NCI-H2107 (cell line): Measurements from ENCODE around the gene C17orf58.
"Not testable (repeated sequence)": the region's sequence is repeated elsewhere in the genome, so short reads cannot be mapped to it uniquely, and the experiment has no call there.

Experiments
- DNase-seq: peaks from one replicate; lab custom pipeline; 2025; lab: John Stamatoyannopoulos, UW

Gene C17orf58

DNA sequence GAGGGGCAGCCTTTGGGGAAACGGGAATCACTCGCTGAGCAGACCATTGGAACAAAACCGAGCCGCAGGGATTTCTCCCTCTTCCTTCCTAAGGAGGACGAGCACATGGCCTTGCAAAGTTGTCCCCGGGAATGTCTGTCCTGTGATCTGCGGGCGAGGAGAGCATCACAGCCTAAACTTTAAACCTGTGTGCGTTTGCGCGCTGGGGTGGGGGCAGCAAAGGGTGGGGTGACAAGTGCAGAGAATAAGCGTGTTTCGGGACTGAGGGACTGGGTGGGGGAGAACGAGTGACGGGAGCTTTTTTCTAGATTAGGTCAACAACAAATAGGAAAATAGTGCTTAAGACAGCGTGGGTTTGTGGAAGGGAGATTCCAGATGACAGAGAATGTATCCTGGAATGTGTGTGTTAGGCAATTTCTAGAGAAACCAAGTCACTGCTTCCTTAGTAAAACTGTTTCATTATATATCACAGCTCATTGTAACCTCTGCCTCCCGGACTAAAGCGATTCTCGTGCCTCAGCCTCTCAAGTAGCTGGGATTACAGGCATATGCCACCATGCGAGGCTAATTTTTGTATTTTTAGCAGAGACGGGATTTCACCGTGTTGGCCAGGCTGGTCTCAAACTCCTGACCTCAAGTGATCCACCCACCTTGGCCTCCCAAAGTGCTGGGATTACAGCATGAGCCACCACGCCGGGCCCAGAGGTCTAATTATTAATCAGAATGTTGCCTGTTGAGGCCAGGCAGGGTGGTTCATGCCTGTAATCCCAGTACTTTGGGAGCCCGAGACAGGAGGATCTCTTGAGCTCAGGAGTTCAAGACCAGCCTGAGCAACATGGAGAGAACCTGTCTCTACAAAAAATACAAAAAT lies at the start of gene C17orf58:
TSS of gene C17orf58 (minus strand) at position 169 of the 871 bp plus-strand sequence. CDS start 271 bp downstream, outside the sequence.
- DNase-seq, result not testable (repeated sequence)

DNA sequence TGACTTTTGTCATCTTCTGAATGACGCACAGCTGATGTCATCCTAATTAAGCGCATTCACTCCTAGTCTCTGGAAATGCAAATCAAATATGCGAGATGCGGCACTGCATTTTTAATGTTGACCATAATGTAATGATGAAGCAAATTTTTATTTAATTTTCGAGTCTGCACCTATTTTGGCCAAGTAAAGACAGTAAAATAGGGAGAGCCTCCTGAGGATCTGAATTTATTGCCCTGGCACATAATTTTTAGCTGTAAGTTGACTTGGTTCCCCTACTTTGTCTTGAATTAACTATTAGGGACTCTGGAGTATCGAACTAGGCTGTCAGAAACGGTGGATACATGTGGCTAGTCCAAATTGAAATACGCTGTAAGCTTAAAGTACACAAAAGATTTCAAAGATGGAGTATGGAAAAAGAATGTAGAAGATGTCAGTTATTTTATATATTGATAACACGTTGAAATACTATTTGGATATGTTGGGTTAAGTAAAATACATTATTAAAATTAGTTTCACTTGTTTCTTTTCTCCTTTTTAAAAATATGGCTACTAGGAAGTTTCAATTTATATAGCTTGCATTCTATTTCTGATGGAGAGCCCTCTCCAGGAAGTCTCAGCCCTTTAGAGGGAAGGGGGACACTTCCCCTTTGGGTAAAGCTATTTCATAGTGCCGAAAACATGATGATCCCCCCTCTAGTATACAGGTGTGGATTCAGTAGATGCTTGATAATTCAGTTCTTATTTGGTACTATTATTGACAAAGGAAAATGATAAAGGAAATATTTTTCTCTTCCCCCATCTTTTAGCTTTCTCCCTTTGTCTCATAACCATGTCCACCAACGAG lies 40.3 kb upstream of the C17orf58 start:
- DNase-seq, result no peak

DNA sequence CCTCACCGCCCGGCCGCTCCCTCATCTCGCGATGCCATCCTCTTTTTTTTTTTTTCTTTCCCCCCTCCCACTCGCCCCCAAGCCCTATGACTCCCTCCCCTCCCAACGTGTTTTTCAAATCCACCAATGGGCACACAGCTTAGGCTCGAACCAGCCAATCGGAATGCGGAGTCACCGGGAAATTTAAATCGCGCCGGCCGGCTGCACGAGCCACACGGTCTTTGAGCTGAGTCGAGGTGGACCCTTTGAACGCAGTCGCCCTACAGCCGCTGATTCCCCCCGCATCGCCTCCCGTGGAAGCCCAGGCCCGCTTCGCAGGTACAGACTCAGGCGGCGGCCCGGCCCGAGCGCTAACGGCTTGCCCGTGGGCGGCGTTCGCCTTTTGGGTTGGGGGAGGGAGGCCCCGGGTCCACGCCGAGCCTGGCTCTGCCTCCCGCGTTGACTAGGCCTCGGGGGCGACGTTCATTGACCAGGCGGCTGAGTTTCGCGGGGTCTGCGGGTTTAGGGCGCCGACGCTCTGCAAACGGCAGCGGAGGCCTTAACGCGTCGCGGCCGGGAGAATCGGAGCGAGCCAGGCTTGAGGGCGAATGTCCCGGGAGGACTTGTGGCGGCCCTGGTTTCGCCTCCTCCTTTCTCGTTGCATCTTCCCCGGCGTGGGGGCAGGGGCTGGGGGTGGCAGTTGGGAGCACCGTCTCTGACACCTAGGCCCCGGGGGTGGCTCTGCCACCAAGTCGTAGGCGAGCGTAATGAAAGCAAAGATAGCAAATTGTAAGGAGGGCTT lies 39.4 kb upstream of the C17orf58 start, which contains the start of gene KPNA2:
TSS of gene KPNA2 (plus strand) at position 213 of the 781 bp plus-strand sequence. CDS start 1,398 bp downstream, outside the sequence.
- peak; percentile 94 for DNase-seq

DNA sequence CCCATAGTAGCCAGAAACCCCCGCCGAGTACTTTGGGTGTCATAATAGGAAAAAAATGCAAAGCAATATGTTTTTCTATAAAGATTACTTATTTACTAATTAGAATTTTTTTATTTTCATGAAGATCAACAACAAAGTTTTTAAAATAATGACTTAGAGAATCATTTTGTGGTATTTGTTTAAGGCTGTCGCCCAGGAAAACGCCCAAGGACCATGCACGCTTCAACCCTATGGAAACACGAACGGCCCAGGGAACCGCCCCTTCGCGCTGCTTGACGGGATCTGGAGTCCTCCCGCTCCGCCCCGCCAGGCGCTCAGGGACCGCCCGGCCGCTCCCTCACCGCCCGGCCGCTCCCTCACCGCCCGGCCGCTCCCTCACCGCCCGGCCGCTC lies 38.9 kb upstream of the C17orf58 start:
- DNase-seq, result no peak

DNA sequence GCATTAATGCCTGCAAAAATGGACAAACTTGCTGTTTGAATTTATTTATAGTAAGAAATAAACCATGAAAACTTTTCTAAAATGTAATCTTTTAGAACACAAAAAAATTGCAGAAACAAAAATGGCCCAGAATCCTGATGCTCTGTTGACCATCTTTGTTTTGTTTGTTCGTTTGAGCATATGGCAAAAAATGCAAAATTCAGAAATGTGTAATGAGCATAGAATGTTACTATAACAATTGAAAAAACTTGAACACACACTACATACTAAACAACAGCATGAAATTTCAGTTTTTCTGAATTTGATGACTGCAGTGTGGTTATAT lies 38.1 kb upstream of the C17orf58 start:
- no peak for DNase-seq

DNA sequence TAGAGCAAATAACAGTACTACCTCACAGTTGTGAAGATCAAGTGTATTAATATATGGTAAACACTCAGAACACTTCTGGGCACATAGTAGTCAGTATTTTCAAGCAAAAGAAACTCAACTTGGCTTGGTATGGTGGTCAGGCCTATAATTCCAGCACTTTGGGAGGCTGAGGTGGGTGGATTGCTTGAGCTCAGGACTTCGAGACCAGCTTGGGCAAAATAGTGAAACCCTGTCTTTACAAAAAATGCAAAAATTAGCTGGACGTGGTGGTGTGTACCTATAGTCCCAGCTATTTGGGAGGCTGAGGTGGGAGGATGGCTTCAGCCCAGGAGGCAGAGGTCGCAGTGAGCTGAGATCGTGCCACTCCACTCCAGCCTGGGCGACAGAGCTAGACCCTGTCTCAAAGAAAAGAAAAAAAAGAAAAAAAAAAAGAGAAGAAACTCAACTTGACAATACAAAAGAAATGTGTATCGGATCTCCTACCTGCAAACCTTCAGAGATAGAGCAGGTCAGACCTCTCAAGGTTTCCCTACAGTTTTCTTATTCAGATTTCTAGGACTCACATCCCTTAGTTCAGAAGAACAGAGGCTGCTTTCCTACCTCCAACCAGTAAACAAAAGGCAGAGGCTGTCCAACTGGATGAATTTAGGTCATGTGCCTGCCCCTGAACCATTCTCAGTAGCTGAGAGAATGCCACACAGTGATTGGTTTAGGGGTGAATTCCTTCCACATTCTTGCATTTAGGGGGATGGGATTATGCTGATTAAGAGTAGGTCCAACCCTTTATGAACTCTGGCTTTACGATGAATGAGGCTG lies 37.6 kb upstream of the C17orf58 start:
- DNase-seq, result no peak

DNA sequence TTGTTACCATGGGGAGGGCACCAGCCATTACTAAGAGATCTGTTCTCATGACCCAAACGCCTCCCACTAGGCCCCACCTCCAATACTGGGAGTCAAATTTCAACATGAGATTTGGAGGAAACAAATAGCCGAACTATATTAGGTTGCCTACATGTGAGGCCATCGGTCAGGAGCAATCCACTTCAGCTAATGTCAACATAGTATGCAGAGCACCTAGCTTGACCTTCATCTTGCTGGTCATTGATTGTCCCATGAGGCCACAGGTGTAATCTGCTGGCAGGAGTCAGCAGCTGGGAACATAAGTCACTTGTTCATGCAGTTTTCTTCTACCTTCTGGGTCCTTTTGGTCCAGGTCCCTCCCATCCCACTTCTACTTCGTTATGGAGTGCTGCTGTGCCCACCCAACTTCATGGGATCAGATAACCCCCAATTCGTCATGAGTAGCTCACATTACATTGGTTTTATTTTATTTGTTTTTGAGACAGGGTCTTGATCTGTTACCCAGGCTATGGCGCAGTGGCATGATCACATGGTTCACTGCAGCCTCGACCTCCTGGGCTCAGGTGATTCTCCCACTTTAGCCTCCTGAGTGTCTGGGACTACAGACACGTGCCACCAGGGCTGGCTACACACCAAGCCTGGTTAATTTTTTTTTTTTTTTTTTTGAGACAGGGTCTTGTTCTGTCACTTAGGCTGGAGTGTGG lies 33.4 kb upstream of the C17orf58 start:
- DNase-seq, result no peak

DNA sequence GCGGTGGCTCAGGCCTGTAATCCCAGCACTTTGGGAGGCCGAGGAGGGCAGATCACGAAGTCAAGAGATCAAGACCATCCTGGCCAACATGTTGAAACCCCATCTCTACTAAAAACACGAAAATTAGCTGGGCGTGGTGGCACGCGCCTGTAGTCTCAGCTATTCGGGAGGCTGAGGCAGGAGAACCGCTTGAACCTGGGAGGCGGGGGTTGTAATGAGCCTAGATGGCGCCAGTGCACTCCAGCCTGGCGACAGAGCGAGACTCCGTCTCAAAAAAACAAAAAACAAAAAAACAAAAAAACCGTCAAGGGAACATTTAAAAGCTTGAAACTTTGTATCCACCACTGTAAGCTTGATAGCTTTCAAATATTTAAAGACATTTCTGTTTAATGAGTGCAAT lies 26.3 kb upstream of the C17orf58 start:
- DNase-seq, result not testable (repeated sequence)

DNA sequence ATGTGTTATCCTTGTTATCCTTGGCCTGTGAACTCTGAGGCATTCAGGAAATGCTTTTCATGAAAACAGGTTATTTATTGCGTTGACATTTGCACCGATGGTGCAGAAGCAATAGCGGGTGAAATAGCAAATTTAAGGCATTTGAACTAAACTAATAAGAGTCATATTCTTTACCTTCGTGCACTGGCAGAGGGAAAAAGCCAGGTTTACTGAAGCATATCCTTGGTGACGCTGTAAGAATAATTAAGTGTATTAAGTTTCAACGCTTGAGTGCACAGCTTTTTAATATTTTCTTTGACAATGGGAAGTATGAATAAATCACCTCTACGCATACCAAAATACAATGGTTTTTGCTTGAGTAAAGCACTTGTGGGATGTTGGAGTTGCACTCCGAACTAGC lies 25.7 kb upstream of the C17orf58 start:
- no peak for DNase-seq

DNA sequence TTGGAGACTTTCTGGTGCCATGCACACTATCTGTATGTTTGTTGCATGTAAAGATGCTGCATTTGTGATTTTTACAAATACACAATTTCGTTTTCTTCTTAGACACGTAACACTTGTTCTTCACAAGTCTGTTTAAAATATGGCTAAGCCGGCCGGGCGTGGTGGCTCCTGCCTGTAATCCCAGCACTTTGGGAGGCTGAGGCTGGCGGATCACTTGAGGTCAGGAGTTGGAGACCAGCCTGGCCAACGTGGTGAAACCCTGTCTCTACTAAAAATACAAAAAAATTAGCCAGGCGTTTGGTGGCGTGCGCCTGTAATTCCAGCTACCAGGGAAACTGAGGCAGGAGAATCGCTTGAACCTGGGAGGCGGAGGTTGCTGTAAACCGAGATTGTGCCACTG lies 24.5 kb upstream of the C17orf58 start:
- DNase-seq, result not testable (repeated sequence)

DNA sequence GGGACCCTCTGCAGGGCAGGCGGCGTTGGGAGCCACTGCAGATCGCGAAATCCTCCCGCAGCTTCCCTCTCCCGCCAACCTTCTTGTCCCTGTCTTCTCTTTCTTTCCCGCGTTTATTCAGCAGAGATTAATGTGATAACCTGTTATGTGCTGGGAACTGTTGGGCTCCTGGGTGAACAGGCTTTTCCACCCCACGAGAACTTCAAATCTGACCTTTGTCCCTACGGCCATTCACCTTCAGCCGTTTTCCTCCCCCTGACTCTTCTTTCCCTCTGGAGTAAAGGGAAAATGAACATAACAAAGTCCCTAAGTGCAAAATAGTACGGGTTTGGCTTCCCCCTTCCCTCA lies 24.1 kb upstream of the C17orf58 start:
- DNase-seq, result no peak

DNA sequence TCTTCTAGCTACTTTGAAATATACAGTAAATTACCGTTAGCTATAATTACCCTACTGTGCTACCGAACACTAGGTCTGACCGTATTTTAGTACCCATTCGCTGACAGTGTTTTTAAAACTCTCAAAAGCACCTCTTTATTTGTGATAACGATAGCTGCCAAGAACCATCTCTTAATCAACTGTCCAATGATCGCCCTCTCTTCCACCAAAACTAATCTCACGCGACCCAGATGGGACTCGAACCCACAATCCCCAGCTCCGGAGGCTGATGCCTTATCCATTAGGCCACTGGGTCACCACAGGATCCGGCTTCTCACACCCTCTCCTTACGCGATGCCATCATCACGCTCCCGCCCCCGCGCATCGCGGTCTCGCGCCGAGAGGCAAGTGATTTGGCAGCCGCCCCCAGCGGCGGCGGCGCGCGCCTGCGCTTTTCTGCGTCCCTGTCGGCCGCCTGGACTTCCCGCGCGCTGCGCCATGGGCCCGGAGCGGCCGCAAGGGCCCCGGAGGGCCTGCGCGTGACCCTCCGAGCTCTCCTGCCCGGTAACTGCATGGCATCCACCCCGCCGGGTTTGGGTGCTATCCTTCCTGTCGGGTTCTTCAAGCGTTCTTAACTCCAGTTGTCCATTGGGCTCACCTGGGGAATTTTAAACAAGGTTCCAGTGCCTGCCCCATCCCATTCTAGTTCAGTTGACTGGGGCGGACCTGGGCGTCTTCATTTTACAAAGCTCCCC lies 23.6 kb upstream of the C17orf58 start:
- DNase-seq, result peak; percentile 94

DNA sequence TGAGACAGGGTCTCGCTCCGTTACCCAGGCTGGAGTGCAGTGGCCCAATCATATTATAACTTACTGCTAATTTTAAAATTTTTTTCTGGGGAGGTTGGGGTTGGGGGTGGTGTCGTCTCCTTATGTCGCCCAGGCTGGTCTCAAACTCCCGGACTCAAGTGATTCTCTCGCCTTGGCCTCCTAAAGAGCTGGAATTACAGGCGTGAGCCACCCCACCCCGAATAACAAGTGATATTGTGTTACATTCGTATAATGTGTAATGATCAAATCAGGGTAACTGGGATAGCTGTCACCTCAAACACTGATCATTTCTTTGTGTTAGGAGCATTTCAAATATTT lies 23.0 kb upstream of the C17orf58 start:
- no peak for DNase-seq

DNA sequence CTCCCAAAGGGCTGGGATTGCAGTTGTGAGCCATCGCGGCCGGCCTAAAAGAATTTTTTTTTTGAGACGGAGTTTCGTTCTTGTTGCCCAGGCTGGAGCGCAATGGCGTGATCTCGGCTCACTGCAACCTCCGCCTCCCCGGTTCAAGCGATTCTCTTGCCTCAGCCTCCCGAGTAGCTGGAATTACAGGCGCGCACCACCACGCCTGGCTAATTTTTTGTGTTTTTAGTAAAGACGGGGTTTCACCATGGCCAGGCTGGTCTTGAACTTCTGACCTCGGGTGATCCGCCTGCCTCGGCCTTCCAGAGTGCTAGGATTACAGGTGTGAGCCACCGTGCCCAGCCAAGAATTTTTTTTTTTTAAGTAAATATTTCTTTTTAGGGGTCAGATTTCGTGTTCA lies 22.2 kb upstream of the C17orf58 start:
- not testable (repeated sequence) for DNase-seq

DNA sequence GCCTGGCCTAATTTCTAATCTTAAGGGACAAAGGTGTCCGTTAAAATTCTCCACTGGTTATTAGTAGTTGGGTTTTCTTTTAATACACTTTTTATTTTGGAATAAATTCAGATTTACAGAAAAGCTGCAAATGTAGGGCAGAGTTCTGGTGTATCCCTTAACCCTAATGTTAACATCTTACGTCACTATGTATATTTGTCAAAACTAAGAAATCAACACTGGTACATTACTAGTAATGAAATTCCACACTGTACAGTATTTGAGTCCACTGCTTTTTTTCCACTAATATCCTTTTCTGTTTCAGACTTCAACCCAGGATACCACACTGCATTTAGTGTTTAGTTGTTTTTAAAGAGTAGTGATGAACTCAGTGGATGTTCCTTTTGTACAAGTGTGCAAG lies 20.6 kb upstream of the C17orf58 start:
- no peak for DNase-seq

DNA sequence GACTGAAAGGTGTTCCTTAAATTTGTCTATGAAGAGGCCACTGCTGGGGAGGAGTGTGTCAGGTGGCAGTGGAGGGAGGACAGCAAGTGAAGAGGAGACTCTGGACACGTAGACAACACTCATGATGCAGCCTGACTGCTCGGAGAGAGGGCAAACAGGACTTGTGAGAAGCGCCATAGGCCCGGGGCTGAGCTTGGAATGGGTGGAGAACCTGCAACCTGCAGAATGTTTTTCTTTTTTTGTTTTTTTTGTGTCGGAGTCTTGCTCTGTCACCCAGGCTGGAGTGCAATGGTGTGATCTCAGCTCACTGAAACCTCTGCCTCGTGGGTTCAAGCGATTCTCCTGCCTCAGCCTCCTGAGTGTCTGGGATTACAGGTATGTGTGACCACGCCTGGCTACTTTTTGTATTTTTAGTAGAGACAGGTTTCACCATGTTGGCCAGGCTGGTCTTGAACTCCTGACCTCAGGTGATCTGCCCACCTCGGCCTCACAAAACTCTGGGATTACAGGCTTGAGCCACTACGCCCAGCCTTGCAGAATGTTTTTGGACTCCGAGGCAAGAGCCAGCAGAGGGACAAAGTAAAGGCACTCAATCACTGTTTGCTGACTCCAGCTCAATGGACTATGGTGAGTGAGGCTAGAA lies 18.9 kb upstream of the C17orf58 start:
- no peak for DNase-seq

DNA sequence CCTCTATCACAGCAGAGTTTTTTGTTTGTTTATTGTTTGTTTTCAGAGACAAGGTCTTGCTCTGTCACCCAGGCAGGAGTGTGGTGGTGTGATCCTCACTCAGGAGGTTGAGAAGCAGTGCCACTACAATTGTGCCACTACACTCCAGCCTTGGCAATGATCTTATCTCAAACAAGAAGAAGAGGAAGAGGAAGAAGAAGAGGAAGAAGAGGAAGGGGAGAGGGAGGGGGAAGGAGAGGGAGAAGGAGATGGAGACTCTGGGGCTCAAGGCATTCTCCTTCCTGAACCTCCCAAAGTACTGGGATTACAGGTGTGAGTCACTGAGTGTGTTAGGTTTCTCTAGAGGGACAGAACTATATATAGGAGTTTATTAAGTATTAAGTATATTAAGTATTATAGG lies 17.1 kb upstream of the C17orf58 start:
- no peak for DNase-seq

DNA sequence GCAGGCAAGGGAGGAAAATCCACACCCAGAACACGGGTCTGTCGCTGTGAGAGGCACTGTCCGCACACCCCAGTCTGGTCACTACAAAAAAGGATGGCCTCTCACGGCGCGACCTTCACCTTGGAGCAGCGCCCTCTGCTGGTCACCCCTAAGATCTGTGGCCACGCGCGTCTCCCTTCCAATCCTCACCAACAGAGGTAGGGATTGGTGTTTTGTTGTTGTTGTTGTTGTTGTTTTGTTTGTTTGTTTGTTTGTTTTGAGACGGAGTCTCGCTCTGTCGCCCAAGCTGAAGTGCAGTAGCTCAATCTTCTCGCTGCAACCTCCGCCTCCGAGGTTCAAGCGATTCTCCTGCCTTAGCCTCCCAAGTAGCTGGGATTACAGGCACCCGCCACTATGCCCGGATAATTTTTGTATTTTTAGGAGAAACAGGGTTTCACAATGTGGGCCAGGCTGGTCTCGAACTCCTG lies 15.0 kb upstream of the C17orf58 start:
- no peak for DNase-seq

DNA sequence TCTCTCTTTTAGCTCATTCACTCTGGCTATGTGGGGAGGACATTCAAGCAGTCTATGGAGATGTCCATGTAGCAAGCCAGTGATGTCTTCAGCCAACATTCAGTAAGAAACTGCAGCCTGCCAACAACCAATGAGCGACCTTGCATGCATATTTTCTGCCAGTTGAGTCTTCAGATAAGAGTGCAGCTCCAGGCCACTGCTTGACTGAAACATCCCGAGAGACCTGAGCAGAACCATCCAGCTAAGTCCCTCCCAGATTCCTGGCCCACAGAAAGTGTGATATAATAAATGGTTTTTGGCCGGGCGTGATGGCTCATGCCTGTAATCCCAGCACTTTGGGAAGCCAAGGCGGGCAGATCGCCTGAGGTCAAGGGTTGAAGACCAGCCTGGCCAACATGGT lies 10.5 kb upstream of the C17orf58 start:
- DNase-seq, result no peak

DNA sequence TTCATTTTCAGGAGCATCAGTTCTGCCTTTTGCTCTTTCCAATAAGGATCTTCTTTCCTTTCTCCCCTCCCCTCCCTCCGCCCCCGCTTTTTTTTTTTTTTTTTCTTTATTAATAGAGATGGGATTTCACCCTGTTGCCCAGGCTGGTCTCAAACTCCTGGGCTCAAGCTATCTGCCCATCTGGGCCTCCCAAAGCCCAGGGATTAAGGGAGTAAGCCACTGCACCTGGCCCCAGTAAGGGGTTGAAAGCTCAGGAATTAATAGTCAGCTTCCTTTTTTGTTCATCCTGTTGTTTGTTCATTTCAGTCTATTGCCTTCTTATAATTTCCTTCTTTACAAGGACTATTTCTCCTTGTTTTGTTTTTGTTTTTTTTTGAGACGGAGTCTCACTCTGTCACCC lies 7.9 kb upstream of the C17orf58 start:
- no peak for DNase-seq
